ENCODE results near the gene SYNJ2. TPM values are rescaled to one million over a fixed set of nuclear protein-coding genes. Genes with fewer than 3 reads are reported as not detected.

Gene SYNJ2
- total RNA-seq, 1 experiment from 2014 or later: 24.5 TPM

DNA sequence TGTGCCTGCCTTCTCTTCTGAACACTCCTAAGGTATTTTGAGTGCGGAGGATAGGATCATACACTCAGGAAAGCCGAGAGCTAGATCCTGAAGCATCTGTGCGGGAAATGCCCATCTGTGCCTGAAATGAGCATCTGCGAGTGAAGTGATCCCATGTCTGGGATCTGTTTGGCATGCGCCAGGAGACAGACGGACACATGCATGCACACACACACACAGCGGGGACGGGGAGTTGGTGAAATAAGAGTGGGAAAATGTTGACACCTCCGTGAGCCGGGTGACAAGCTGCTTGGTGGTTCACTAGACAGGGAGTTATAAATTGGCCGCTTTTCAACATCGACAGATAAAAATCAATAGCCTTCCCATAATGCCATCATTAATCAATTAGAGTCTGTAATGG, 13.8 kb downstream of the SYNJ2 start:
- Mint-ChIP-seq H3K4me3 (no peak overlapping the region), H3K36me3 (ENCODE audit: insufficient read depth in 1 of 3, low read depth in 3 of 3) (peaks cover 4 to 8% (median 6%) of the 10 kb centered on the region in 3 experiments; a peak in 5 of 7 replicates), H3K9me3 (no peaks in the 10 kb centered on the region), H3K27me3 (ENCODE audit: low read depth) (no peaks in the 10 kb centered on the region), H3K27ac (0 out of 7 replicates have a peak overlapping the region, but pooled peaks of 1 of the 3 experiments have one; percentile 12), H3K4me1 (peaks cover 48 to 53% of the 10 kb centered on the region in 2 experiments)
- Histone ChIP-seq H3K4me2 (ENCODE audit: insufficient read depth, insufficient read length, low read length) (no peak overlapping the region), H4K20me1 (ENCODE audit: control insufficient read depth, insufficient read depth, insufficient read length) (no peaks in the 10 kb centered on the region), H2AK5ac (ENCODE audit: insufficient read length, low read length) (no peak overlapping the region), H2BK12ac (ENCODE audit: insufficient read length, low read depth, low read length) (no peak overlapping the region), H3K27me3 (ENCODE audit: insufficient read depth, low read length) (no peaks in the 10 kb centered on the region), H3K9ac (ENCODE audit: extremely low read depth, insufficient read length, low read length) (no peak overlapping the region), H3K14ac (ENCODE audit: insufficient read depth, low read length) (no peak overlapping the region; the same call in 1 of the 2 replicates), H4K91ac (ENCODE audit: insufficient read length, low read depth, low read length) (no peak overlapping the region), H3T11ph (ENCODE audit: low read length) (no peak overlapping the region), H3K56ac (ENCODE audit: insufficient read length, low read depth, low read length) (no peak overlapping the region), H3K79me1 (ENCODE audit: insufficient read depth, low read depth, low read length, poor library complexity, severe bottlenecking) (no peaks in the 10 kb centered on the region), H3K4me1 (ENCODE audit: insufficient read depth, low read length) (peaks cover 4% of the 10 kb centered on the region; the same call in 1 of the 2 replicates), H2BK15ac (ENCODE audit: low read depth, low read length) (peak overlapping the region; percentile 59; the same call in 1 of the 2 replicates), H3K9me3 (ENCODE audit: control insufficient read depth, low read depth, low read length) (no peaks in the 10 kb centered on the region), H4K5ac (ENCODE audit: insufficient read length, low read depth, low read length) (no peak overlapping the region), H2BK120ac (ENCODE audit: low read depth, low read length, poor library complexity, severe bottlenecking) (no peak overlapping the region), H2BK5ac (ENCODE audit: insufficient read length, low read length) (no peak overlapping the region), H2BK20ac (ENCODE audit: low read depth, low read length, poor library complexity, severe bottlenecking) (no peak overlapping the region), H3K23ac (ENCODE audit: insufficient read length, low read depth, low read length) (no peak overlapping the region), H4K8ac (replicated peaks; ENCODE audit: insufficient read length, low read depth, low read length) (no peak overlapping the region), H3K79me2 (ENCODE audit: insufficient read depth, low read length) (peaks cover 6% of the 10 kb centered on the region; the same call in 1 of the 2 replicates), H3K18ac (ENCODE audit: insufficient read length, low read depth, low read length) (no peak overlapping the region), H3K23me2 (ENCODE audit: insufficient read length, low read depth, low read length, poor library complexity, severe bottlenecking) (no peaks in the 10 kb centered on the region), H3K27ac (ENCODE audit: insufficient read length, low read depth, low read length) (no peak overlapping the region), H3K4ac (ENCODE audit: low read depth, low read length) (no peak overlapping the region), H2AFZ (ENCODE audit: low read length) (no peak overlapping the region)
- TF ChIP-seq CTCF (conservative IDR thresholded peaks at IDR 0.05): no peak
- no CpG with 5 or more reads among the region's 12 CpGs for WGBS (ENCODE audit: extremely low coverage, insufficient read length, low lambda C conversion rate)
- no peak for DNase-seq
